Measurements from ENCODE around the gene ADGRE3.

ADGRE3 gene

GRCh38 chr19:14580623-14581237 lies 93.9 kb downstream of the ADGRE3 start:
- H3K4me3 ChIP-seq, result no peak overlapping the region
- no peak overlapping the region for H3K27ac ChIP-seq
- no peak for DNase-seq (ENCODE audit: low spot score)
- TF ChIP-seq CTCF (IDR thresholded peaks at IDR 0.05), result no peak

- Histone ChIP-seq H3K4me3 (no peak overlapping the region), H3K27ac (no peak overlapping the region)
- TF ChIP-seq CTCF (IDR thresholded peaks at IDR 0.05), result no peak
- DNase-seq (ENCODE audit: low spot score), result no peak
Observed at GRCh38 chr19:14577885-14578427, 96.7 kb downstream of the ADGRE3 start.

- Histone ChIP-seq H3K27ac (no peak overlapping the region), H3K4me3 (no peak overlapping the region)
- no peak for DNase-seq (ENCODE audit: low spot score)
- no peak for TF ChIP-seq CTCF (IDR thresholded peaks at IDR 0.05)
Observed at GRCh38 chr19:14577264-14577663, 97.4 kb downstream of the ADGRE3 start.

GRCh38 chr19:14576363-14576762 lies 98.3 kb downstream of the ADGRE3 start:
- DNase-seq (ENCODE audit: low spot score), result no peak
- H3K4me3 ChIP-seq, result no peak overlapping the region

GRCh38 chr19:14575428-14575980 lies 99.1 kb downstream of the ADGRE3 start:
- DNase-seq (ENCODE audit: low spot score), result no peak
- Histone ChIP-seq H3K27ac (no peak overlapping the region), H3K4me3 (no peak overlapping the region)
- TF ChIP-seq CTCF (IDR thresholded peaks at IDR 0.05), result no peak

More at GRCh38 chr19:14576363-14576762, 98.3 kb downstream of the ADGRE3 start:
- TF ChIP-seq CTCF (IDR thresholded peaks at IDR 0.05), result no peak
- no peak overlapping the region for H3K27ac ChIP-seq

- Histone ChIP-seq H3K27ac (peak within 1 kb of the TSS; percentile 53 to 73), H3K4me3 (peak within 1 kb of the TSS; percentile 82)
- peak; percentile 93 for DNase-seq (ENCODE audit: low spot score)
- peak; percentile 48 for TF ChIP-seq CTCF (IDR thresholded peaks at IDR 0.05)
Observed at GRCh38 chr19:14571695-14572490, 102.8 kb downstream of the ADGRE3 start, which contains the start of gene NDUFB7. Gene NDUFB7, minus strand, starts transcription at chr19:14572066. Its CDS starts 66 bp downstream, at chr19:14572000.
